ENCODE results near the gene WDR91. TPM values are rescaled to one million over a fixed set of nuclear protein-coding genes. Genes with fewer than 3 reads are reported as not detected.

Gene WDR91
- total RNA-seq, 1 experiment from 2014 or later: 7.3 TPM

GRCh38 chr7:135186261-135186540, 25.1 kb downstream of the WDR91 start:
- BruUV-seq (replicated peaks): no TSS peak
- H3K36me3 Mint-ChIP-seq (ENCODE audit: insufficient read depth, unreplicated experiment): peaks cover 34% of the 10 kb centered on the region
- H3K27ac Mint-ChIP-seq (ENCODE audit: low read depth, unreplicated experiment): no peak overlapping the region
- H3K4me3 Mint-ChIP-seq (ENCODE audit: unreplicated experiment): no peak overlapping the region
- ChIA-PET POLR2A (interaction anchor here (0.6 to 1.0 kb wide), 2 partner anchors 9 to 1753 kb away, joined by 3 read pairs; no protein-coding TSS in a partner anchor), CTCF (interaction anchor here (0.6 kb wide), 2 partner anchors 18 to 20 kb away, joined by 3 to 4 read pairs; no protein-coding TSS in a partner anchor)
- no peaks in the 10 kb centered on the region for H3K4me1 Mint-ChIP-seq (ENCODE audit: insufficient read depth, unreplicated experiment)
- no peak for DNase-seq (ENCODE audit: unreplicated experiment)
- TF ChIP-seq CTCF (IDR thresholded peaks at IDR 0.05; ENCODE audit: unreplicated experiment): no peak
- H3K27me3 Mint-ChIP-seq (ENCODE audit: insufficient read depth, unreplicated experiment): no peaks in the 10 kb centered on the region
- intact Hi-C loops (cut with micrococcal nuclease): no loop called here
- peaks cover 6% of the 10 kb centered on the region for H3K9me3 Mint-ChIP-seq (ENCODE audit: unreplicated experiment)

- no peaks in the 10 kb centered on the region for H3K27me3 Mint-ChIP-seq (ENCODE audit: insufficient read depth, unreplicated experiment)
- no peak overlapping the region for H3K27ac Mint-ChIP-seq (ENCODE audit: low read depth, unreplicated experiment)
- H3K9me3 Mint-ChIP-seq (ENCODE audit: unreplicated experiment): peaks cover 6% of the 10 kb centered on the region
- H3K4me1 Mint-ChIP-seq (ENCODE audit: insufficient read depth, unreplicated experiment): no peaks in the 10 kb centered on the region
- no peak for DNase-seq (ENCODE audit: unreplicated experiment)
- H3K36me3 Mint-ChIP-seq (ENCODE audit: insufficient read depth, unreplicated experiment): peaks cover 39% of the 10 kb centered on the region
- intact Hi-C loops (cut with micrococcal nuclease): no loop called here
- ChIA-PET POLR2A (interaction anchor here (0.6 kb wide), 1 partner anchor 1753 kb away, joined by 3 read pairs; no protein-coding TSS in a partner anchor), CTCF (interaction anchor here (0.6 kb wide), 2 partner anchors 18 to 1692 kb away, joined by 3 to 4 read pairs; no protein-coding TSS in a partner anchor)
- H3K4me3 Mint-ChIP-seq (ENCODE audit: unreplicated experiment): no peak overlapping the region
- no peak for TF ChIP-seq CTCF (IDR thresholded peaks at IDR 0.05; ENCODE audit: unreplicated experiment)
- BruUV-seq (replicated peaks): no TSS peak
Measured at GRCh38 chr7:135185471-135186260, 25.7 kb downstream of the WDR91 start.

- POLR2A ChIA-PET: no interaction called here
- CTCF ChIA-PET: interaction anchor here (0.5 to 0.7 kb wide), 3 partner anchors 21 to 475 kb away, joined by 3 to 4 read pairs (median 4); no protein-coding TSS in a partner anchor
- DNase-seq (ENCODE audit: unreplicated experiment): no peak
- BruUV-seq (replicated peaks): no TSS peak
- Mint-ChIP-seq H3K27ac (ENCODE audit: low read depth, unreplicated experiment) (no peak overlapping the region), H3K27me3 (ENCODE audit: insufficient read depth, unreplicated experiment) (no peaks in the 10 kb centered on the region), H3K4me1 (ENCODE audit: insufficient read depth, unreplicated experiment) (no peaks in the 10 kb centered on the region), H3K9me3 (ENCODE audit: unreplicated experiment) (peaks cover 6% of the 10 kb centered on the region), H3K36me3 (ENCODE audit: insufficient read depth, unreplicated experiment) (peaks cover 48% of the 10 kb centered on the region), H3K4me3 (ENCODE audit: unreplicated experiment) (no peak overlapping the region)
- intact Hi-C loops (cut with micrococcal nuclease): no loop called here
- TF ChIP-seq CTCF (IDR thresholded peaks at IDR 0.05; ENCODE audit: unreplicated experiment): no peak
Measured at GRCh38 chr7:135184254-135184841, 27.0 kb downstream of the WDR91 start.

- Mint-ChIP-seq H3K4me3 (ENCODE audit: unreplicated experiment) (no peak overlapping the region), H3K9me3 (ENCODE audit: unreplicated experiment) (peaks cover 6% of the 10 kb centered on the region), H3K27ac (ENCODE audit: low read depth, unreplicated experiment) (no peak overlapping the region), H3K4me1 (ENCODE audit: insufficient read depth, unreplicated experiment) (no peaks in the 10 kb centered on the region), H3K36me3 (ENCODE audit: insufficient read depth, unreplicated experiment) (peaks cover 54% of the 10 kb centered on the region), H3K27me3 (ENCODE audit: insufficient read depth, unreplicated experiment) (no peaks in the 10 kb centered on the region)
- no TSS peak for BruUV-seq (replicated peaks)
- ChIA-PET POLR2A (no interaction called here), CTCF (no interaction called here)
- intact Hi-C loops (cut with micrococcal nuclease): no loop called here
- no peak for TF ChIP-seq CTCF (IDR thresholded peaks at IDR 0.05; ENCODE audit: unreplicated experiment)
- no peak for DNase-seq (ENCODE audit: unreplicated experiment)
Measured at GRCh38 chr7:135183478-135183877, 27.8 kb downstream of the WDR91 start.

All from MCF 10A (cell line).